GM19240 (cell line): ENCODE measurements around the gene SLC1A4.

Experiments
- DNase-seq: peaks from one replicate; pipeline ENCODE4 v3.0.0; 2011; ENCODE audit warnings: low spot score; ENCODE audit not compliant: insufficient read length

Gene SLC1A4

GRCh38 chr2:65071499-65072180, 82.4 kb downstream of the SLC1A4 start:
- DNase-seq = no peak

GRCh38 chr2:65072181-65072970, 83.2 kb downstream of the SLC1A4 start:
- DNase-seq = no peak
